GM06990 (cell line): ENCODE measurements around the gene PJVK.

Experiments
- DNase-seq: peaks from one replicate; pipeline ENCODE4 v3.0.0-alpha.2; 2011; ENCODE audit not compliant: insufficient read length; ENCODE audit errors: extremely low read depth
- H3K27me3 ChIP-seq: replicated peaks from 2 replicates; pipeline ENCODE4 v1.6.0; 2011; ENCODE audit warnings: low read length; ENCODE audit not compliant: control insufficient read depth, insufficient read depth
- H3K36me3 ChIP-seq: 2 replicates; pipeline ENCODE4 v1.5.1; 2011; ENCODE audit warnings: low read length; ENCODE audit not compliant: control insufficient read depth, insufficient read depth
- H3K4me3 ChIP-seq: replicated peaks from 2 replicates; pipeline ENCODE4 v1.5.1; 2011; ENCODE audit warnings: low read depth, mild to moderate bottlenecking, control low read depth, low read length
- CTCF ChIP-seq: IDR thresholded peaks from 2 replicates; pipeline ENCODE4 v1.5.1; 2011; ENCODE audit warnings: low read length, control low read depth, mild to moderate bottlenecking, inconsistent platforms; ENCODE audit not compliant: insufficient read depth, poor library complexity, severe bottlenecking

Gene PJVK

GRCh38 chr2:178450774-178451525 is at the start of gene PJVK, which contains the start of gene PRKRA:
PJVK (plus strand) TSS chr2:178451378; CDS start chr2:178453410, 2,032 bp downstream.
PRKRA (minus strand) TSS chr2:178451175; CDS start chr2:178451030, 145 bp downstream.
- Histone ChIP-seq H3K27me3 (no peaks in the 10 kb centered on the region), H3K36me3 (no peaks in the 10 kb centered on the region; the same call in 1 of the 2 replicates), H3K4me3 (peak within 1 kb of the TSS; percentile 91)
- DNase-seq = peak; percentile 97
- TF ChIP-seq CTCF = no peak

GRCh38 chr2:178401994-178402437 is 49.2 kb upstream of the PJVK start:
- DNase-seq = no peak
- no peaks in the 10 kb centered on the region for H3K27me3 ChIP-seq

GRCh38 chr2:178403671-178404306 is 47.4 kb upstream of the PJVK start:
- no peak for TF ChIP-seq CTCF
- DNase-seq = no peak
- Histone ChIP-seq H3K27me3 (no peaks in the 10 kb centered on the region), H3K36me3 (no peaks in the 10 kb centered on the region), H3K4me3 (no peak overlapping the region)

More at GRCh38 chr2:178401994-178402437, 49.2 kb upstream of the PJVK start:
- no peak for TF ChIP-seq CTCF
- Histone ChIP-seq H3K36me3 (no peaks in the 10 kb centered on the region), H3K4me3 (no peak overlapping the region)

GRCh38 chr2:178404368-178404767 is 46.8 kb upstream of the PJVK start:
- H3K27me3 ChIP-seq = no peaks in the 10 kb centered on the region
- H3K36me3 ChIP-seq = no peaks in the 10 kb centered on the region
- TF ChIP-seq CTCF = no peak
- peak; percentile 79 for DNase-seq
- no peak overlapping the region for H3K4me3 ChIP-seq

- no peak for TF ChIP-seq CTCF
- no peak for DNase-seq
- Histone ChIP-seq H3K36me3 (no peaks in the 10 kb centered on the region), H3K27me3 (no peaks in the 10 kb centered on the region), H3K4me3 (no peak overlapping the region)
These were observed 41.9 kb upstream of the PJVK start for GRCh38 chr2:178409261-178409660.
